ENCODE results near the gene STK32B. TPM values are rescaled to one million over a fixed set of nuclear protein-coding genes. Genes with fewer than 3 reads are reported as not detected.

Gene STK32B
- total RNA-seq, 1 donor from 2014 or later = 0.94 TPM

DNA sequence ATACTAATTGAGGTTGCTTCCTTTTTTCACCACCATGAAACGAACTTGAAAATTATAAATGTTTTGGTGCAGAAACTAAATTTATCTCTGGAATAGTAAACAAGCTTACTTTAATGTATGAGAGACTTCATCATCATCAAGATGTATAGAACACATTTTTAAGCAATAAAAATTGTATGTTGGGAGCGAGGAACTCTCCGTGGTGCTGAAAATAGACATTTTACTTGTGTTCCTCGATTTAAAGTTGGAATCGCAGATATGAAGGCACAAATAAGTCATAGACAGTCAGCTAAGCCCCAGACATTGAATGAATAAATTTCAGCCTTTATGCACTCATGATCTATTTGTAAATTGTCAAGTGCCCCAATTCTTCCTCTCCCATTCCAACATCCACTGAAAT, 310.7 kb downstream of the STK32B start:
- DNase-seq (ENCODE audit: low spot score) = no peak

DNA sequence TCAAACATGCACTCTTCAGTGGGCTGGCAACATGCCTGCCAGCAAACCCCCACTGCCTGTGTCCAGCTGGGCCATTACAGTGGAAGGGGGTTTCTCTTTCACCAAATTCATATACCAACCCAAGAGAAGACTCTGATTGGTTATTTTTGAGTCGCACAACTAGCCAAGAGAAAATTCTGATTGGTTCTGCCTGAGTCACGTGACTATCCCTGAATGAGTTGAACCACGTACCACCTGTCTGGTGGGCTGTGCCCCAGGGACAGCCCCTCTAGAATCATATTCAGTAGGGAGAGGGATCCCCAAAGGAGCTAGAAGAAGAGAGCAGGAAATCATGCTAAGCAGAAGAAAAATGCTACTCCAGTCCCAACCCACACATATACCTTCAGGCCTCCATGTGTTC, 313.1 kb downstream of the STK32B start:
- DNase-seq (ENCODE audit: low spot score) = no peak

- peak; percentile 67 for DNase-seq (ENCODE audit: low spot score)
Measured at GRCh38 chr4:5365071-5366008, 314.1 kb downstream of the STK32B start.

DNA sequence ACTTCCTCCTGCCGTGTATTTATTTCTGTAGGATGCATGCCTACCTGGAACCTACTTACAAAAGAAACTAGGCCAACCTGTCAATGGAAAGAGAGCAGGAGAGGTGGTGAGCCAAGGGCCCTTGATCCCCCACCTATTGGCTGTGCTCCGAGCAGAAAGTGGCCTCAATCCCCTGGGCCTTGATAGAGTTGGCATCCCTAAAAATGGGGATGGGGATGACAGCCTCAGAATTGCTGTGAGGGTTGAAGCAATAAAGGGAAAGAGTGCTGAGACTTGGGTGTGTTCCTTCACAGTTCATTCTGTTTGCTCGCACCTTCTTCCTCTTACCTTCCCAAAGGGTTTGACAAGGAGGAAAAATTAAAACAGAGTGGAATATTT, 314.7 kb downstream of the STK32B start:
- DNase-seq (ENCODE audit: low spot score) = no peak

- no peak for DNase-seq (ENCODE audit: low spot score)
Measured at GRCh38 chr4:5366421-5366820, 315.1 kb downstream of the STK32B start.

- no peak for DNase-seq (ENCODE audit: low spot score)
Measured at GRCh38 chr4:5368426-5368825, 317.1 kb downstream of the STK32B start.

DNA sequence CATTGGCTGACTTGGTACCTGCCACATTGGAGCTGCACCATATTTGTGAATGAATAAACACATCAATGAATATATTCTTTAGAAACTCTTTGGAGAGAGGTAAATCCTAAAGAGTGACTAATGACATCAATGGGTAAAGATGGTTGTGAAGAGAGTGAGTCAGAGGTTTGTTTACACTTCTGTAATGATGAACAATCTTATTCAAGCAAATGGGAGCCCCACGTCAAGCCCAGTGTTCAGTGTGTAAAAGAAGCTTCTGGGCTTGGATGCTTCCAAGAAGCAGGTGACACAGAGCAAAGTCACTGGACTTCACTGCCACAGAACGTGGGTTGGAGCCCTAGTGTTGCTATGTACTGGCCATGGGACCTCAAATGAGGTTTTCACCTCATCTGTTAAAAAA, 319.0 kb downstream of the STK32B start:
- DNase-seq (ENCODE audit: low spot score) = peak; percentile 4

DNA sequence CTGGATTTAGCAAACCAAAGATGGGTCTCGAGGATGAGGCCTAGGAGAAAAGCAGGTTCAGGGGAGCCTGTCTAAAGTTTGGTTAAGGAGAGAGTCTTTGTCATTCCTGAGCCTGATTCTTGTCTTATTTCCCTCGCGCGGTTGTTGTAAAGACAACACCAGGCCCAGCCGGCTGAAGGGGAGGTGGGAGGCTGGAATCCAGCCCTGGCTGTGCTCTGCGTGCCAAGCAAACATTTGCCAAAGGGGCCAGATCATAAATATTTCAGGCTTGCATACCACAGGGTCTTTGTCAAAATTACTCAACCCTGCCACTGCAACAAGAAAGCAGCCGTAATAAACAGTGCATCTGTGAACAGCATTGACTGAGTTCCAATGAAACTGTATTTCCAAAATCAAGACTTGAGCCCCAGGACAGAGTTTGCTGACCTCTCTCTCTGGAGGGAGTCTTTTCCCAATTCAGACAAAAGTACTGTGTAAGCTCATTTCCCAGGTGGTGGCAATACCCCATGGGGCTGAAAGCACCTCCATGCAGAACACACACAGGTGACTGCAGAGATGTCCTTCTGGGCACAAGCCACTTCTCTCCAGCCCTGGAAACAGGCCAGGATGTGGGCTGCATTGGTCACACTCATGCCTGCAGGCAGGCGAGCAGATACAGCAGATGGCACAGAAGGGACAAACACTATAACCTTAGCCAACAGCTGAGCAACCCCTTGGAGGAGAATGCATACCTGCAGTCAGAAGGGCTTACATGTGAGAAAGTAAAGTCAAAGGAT, 320.3 kb downstream of the STK32B start:
- DNase-seq (ENCODE audit: low spot score) = no peak

DNA sequence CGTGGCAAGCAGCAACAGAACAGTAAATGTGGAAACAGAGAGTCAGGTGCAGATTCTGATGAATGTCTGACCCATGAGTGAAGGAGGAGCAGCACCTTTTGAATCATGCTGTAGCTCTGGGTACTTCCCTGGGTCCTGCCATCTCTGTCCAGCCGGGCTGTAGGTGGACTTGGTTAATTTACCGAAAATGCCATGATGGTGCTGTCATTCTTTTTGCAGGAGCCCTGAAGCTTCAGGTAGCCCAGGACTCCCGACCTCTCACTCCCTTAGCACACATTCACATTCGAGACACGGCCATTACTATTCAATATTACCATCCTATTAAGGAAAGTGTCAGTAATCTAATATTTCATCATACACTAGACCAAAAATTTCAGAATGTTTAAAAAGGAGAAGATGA, 320.9 kb downstream of the STK32B start:
- no peak for DNase-seq (ENCODE audit: low spot score)

GRCh38 chr4:5373327-5373726, 322.0 kb downstream of the STK32B start:
- peak; percentile 10 for DNase-seq (ENCODE audit: low spot score)

DNA sequence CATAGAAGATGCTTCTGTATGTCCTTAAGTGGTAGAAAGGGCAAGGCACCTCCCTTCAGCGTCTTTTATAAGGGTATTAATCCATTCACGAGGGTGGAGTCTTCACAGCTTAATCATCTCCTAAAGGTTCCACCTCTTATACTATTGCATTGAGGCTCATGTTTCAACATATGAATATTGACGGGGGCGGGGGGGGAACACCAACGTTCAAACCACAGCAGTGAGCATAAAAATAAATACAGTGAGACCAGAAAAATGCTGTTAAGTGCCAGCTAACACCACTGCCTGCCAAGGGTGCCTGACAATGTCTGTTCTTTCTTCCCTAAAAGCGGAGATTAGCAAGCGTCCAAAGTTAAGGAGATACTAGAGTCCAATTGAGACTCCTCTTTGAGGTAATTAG, 323.3 kb downstream of the STK32B start:
- no peak for DNase-seq (ENCODE audit: low spot score)

DNA sequence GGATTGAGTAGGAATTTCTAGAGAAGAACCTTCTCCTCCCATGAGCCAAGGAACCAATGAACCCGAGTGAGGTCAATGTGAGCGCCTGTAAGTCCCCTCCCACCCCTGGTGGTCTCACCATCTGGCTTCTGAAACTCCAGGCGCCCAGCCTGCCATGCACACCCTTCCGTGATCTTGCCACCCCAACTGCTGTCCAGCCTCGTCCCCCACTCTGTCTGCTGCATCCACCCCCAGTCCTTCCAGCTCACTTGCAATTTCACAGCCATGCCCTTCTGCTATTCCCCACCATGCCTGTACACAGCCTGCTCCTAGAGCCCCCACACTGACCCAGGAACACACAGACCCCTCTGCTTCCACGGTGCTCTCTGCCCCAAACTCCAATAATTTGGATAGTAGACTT, 323.7 kb downstream of the STK32B start:
- peak; percentile 29 for DNase-seq (ENCODE audit: low spot score)

- DNase-seq (ENCODE audit: low spot score) = no peak
Measured at GRCh38 chr4:5376015-5376414, 324.7 kb downstream of the STK32B start.

DNA sequence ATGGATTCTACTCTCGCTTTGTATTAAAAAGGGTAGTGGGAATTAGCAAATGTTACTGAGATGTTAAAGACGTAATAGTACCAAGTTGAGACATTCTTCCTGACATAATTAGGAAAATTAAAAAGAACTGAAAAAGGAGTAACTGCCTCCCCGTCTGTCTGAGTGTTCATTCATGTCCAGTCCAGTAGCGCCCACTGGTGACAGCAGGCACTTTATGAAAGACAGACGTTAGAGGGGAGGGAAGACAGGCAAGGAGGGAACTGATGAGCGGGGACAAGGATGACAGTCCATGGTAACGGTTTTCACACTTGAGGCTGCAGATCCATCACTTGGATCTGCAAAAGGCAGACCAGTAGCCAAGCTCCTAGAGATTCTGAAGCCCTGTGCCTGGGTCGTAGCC, 326.7 kb downstream of the STK32B start:
- no peak for DNase-seq (ENCODE audit: low spot score)

DNA sequence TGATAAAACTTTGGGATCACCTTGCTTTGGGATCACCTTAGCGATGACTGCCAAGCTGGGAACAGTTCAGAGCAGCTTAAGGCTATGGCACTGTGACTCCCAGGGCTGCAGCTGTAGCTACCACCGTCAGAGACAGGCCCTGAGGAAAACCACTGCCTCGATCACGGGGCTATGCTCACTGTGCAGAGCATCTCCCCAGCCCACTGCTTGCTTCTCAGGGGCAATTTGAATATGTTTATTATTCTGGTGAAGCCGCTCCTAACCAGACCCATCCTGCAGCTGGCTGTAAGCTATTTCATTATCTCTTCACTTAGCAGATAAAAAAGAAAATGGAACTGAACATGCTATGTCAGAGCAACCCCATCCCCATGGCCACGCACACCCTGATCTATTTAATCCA, 328.6 kb downstream of the STK32B start:
- DNase-seq (ENCODE audit: low spot score) = no peak

GRCh38 chr4:5381961-5382441, 330.7 kb downstream of the STK32B start:
- DNase-seq (ENCODE audit: low spot score) = no peak

DNA sequence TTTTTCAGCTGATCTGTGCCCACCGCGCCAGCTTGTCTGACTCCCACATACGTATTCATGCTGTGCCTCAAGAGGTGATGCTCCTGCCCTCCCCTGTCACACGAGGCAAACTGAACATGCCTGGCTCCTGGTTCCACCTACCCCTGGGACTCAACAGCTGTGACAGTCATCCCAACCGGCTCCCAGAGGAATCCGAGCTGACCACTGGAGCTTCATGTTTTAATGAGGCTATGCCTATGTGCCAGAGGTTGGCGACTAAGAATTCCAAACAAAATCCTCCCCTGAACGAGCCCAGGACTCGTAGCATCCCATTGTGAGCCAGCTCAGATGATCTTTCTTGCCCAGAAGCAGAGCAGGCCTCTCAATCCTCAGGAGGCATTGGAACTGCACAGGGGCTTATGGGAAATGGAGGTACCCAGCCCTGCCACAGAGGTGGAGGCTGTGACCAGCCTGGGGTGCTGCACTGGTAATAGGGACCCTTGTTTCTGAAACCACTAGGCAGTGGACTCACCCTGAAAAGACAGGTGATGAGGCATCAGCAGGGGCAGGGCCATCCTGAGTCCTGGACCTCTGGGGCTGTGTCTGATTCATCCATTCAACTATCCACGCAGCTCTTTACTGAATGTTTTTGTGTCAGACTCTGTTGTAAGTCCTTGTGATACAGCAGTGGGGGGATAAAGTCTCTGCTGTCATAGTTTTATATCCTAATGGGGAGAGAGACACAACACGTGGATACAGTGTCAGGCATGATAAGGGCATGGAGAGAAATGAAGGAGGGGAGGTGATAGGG, 332.1 kb downstream of the STK32B start:
- DNase-seq (ENCODE audit: low spot score) = no peak

- DNase-seq (ENCODE audit: low spot score) = no peak
Measured at GRCh38 chr4:5385741-5386311, 334.5 kb downstream of the STK32B start.

GRCh38 chr4:5386921-5387320, 335.6 kb downstream of the STK32B start:
- DNase-seq (ENCODE audit: low spot score) = no peak

DNA sequence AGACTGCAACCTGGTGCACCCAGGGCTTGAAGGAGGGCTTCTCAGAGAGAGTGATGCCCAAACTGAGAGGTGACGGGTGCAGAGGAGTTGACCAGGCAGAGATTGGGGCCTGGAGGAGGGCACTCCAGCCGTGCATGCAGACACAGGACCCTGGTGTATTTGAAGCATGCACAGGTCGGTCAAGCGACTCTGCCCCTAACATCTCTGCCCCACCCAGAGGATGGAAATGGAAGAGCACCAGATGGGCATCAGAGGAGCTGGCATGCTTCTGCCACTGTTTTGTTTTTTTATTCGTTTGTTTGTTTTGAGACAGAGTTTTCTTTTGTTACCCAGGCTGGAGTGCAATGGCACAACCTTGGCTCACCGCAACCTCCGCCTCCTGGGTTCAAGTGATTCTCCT, 336.2 kb downstream of the STK32B start:
- DNase-seq (ENCODE audit: low spot score) = no peak

- DNase-seq (ENCODE audit: low spot score) = no peak
Measured at GRCh38 chr4:5389756-5390310, 338.6 kb downstream of the STK32B start.

Data from ureter (tissue), 1 donor.